Muscle layer of duodenum (tissue), 2 donors: ENCODE measurements around the gene DIO3.
"Not testable (repeated sequence)": the region's sequence is repeated elsewhere in the genome, so short reads cannot be mapped to it uniquely, and the experiment has no call there.

Experiments
- H3K27ac ChIP-seq: one replicate; pipeline ENCODE4 v1.7.0; 2013; ENCODE audit warnings: mild to moderate bottlenecking, low read length
- H3K27me3 ChIP-seq: one replicate; pipeline ENCODE4 v1.7.0; 2013; ENCODE audit warnings: low read depth, mild to moderate bottlenecking, control low read depth, low read length
- H3K36me3 ChIP-seq, 2 donors: one replicate each; pipeline ENCODE4 v1.7.0; 2013; ENCODE audit warnings: low read length in 2 of 2, control low read depth in 1 of 2, mild to moderate bottlenecking in 1 of 2; ENCODE audit not compliant: insufficient read depth in 2 of 2, control insufficient read depth in 1 of 2
- H3K4me1 ChIP-seq, 2 donors: one replicate each; pipeline ENCODE4 v1.7.0; 2013; ENCODE audit warnings: low read length in 2 of 2, mild to moderate bottlenecking in 2 of 2, control low read depth in 1 of 2, moderate library complexity in 1 of 2; ENCODE audit not compliant: insufficient read depth in 2 of 2, control insufficient read depth in 1 of 2
- H3K4me3 ChIP-seq, 2 donors: one replicate each; pipeline ENCODE4 v1.7.0; 2013; ENCODE audit warnings: low read length in 2 of 2, low read depth in 1 of 2, mild to moderate bottlenecking in 1 of 2
- H3K9me3 ChIP-seq, 2 donors: one replicate each; pipeline ENCODE4 v1.7.0; 2013; ENCODE audit warnings: low read length in 2 of 2, control low read depth in 1 of 2, mild to moderate bottlenecking in 1 of 2; ENCODE audit not compliant: control insufficient read depth in 1 of 2
- donor health status: healthy.

DIO3 gene

GRCh38 chr14:101561897-101562490, 699 bp downstream of the DIO3 start:
- Histone ChIP-seq H3K36me3 (no peaks in the 10 kb centered on the region), H3K4me3 (peak overlapping the region in 1 of 2 donors; percentile 44), H3K9me3 (peaks cover 5 to 17% of the 10 kb centered on the region in 2 donors), H3K27me3 (peaks cover 47% of the 10 kb centered on the region), H3K27ac (no peak overlapping the region), H3K4me1 (peaks cover 0 to 19% of the 10 kb centered on the region in 2 donors)

- H3K9me3 ChIP-seq: peaks cover 5 to 17% of the 10 kb centered on the region in 2 donors
- H3K36me3 ChIP-seq: no peaks in the 10 kb centered on the region
- peaks cover 0 to 19% of the 10 kb centered on the region in 2 donors for H3K4me1 ChIP-seq
- H3K27ac ChIP-seq: no peak overlapping the region
- no peak overlapping the region for H3K4me3 ChIP-seq
- H3K27me3 ChIP-seq: peaks cover 51% of the 10 kb centered on the region
Observed at GRCh38 chr14:101562659-101563351, 1.5 kb downstream of the DIO3 start.

GRCh38 chr14:101563352-101563653, 2.0 kb downstream of the DIO3 start:
- H3K27ac ChIP-seq: no peak overlapping the region
- no peaks in the 10 kb centered on the region for H3K36me3 ChIP-seq
- H3K27me3 ChIP-seq: peaks cover 51% of the 10 kb centered on the region
- peaks cover 5 to 17% of the 10 kb centered on the region in 2 donors for H3K9me3 ChIP-seq
- H3K4me3 ChIP-seq: no peak overlapping the region
- H3K4me1 ChIP-seq: peaks cover 0 to 19% of the 10 kb centered on the region in 2 donors

- H3K27me3 ChIP-seq: peaks cover 51% of the 10 kb centered on the region
- peaks cover 0 to 19% of the 10 kb centered on the region in 2 donors for H3K4me1 ChIP-seq
- H3K9me3 ChIP-seq: peaks cover 5 to 17% of the 10 kb centered on the region in 2 donors
- H3K4me3 ChIP-seq: no peak overlapping the region
- H3K36me3 ChIP-seq: no peaks in the 10 kb centered on the region
- no peak overlapping the region for H3K27ac ChIP-seq
Observed at GRCh38 chr14:101563654-101564443, 2.6 kb downstream of the DIO3 start.

- H3K27ac ChIP-seq: no peak overlapping the region
- H3K4me3 ChIP-seq: peak overlapping the region in 1 of 2 donors; percentile 55
- peaks cover 51% of the 10 kb centered on the region for H3K27me3 ChIP-seq
- H3K9me3 ChIP-seq: peaks cover 5 to 17% of the 10 kb centered on the region in 2 donors
- no peaks in the 10 kb centered on the region for H3K36me3 ChIP-seq
- H3K4me1 ChIP-seq: peaks cover 0 to 16% of the 10 kb centered on the region in 2 donors
Observed at GRCh38 chr14:101564444-101564776, 3.1 kb downstream of the DIO3 start.

- H3K4me3 ChIP-seq: peak overlapping the region in 1 of 2 donors; percentile 55
- H3K36me3 ChIP-seq: no peaks in the 10 kb centered on the region
- peaks cover 51% of the 10 kb centered on the region for H3K27me3 ChIP-seq
- H3K9me3 ChIP-seq: peaks cover 5 to 17% of the 10 kb centered on the region in 2 donors
- H3K4me1 ChIP-seq: peaks cover 0 to 10% of the 10 kb centered on the region in 2 donors
- H3K27ac ChIP-seq: no peak overlapping the region
Observed at GRCh38 chr14:101564819-101565698, 3.8 kb downstream of the DIO3 start.

- Histone ChIP-seq H3K36me3 (no peaks in the 10 kb centered on the region), H3K27me3 (peaks cover 42% of the 10 kb centered on the region), H3K4me1 (peaks cover 0 to 8% of the 10 kb centered on the region in 2 donors), H3K4me3 (no peak overlapping the region), H3K27ac (no peak overlapping the region), H3K9me3 (peaks cover 3 to 5% of the 10 kb centered on the region in 2 donors)
Observed at GRCh38 chr14:101567252-101567651, 6.0 kb downstream of the DIO3 start.

- peaks cover 14% of the 10 kb centered on the region for H3K27me3 ChIP-seq
- no peaks in the 10 kb centered on the region for H3K36me3 ChIP-seq
- H3K9me3 ChIP-seq: no peaks in the 10 kb centered on the region
- H3K27ac ChIP-seq: no peak overlapping the region
- no peak overlapping the region for H3K4me3 ChIP-seq
- no peaks in the 10 kb centered on the region for H3K4me1 ChIP-seq
Observed at GRCh38 chr14:101571004-101571403, 9.7 kb downstream of the DIO3 start.

- not testable (repeated sequence) for H3K4me1 ChIP-seq, H3K27ac ChIP-seq, H3K27me3 ChIP-seq
Observed at GRCh38 chr14:101572526-101572925, 11.2 kb downstream of the DIO3 start.

GRCh38 chr14:101573289-101573688, 12.0 kb downstream of the DIO3 start:
- no peaks in the 10 kb centered on the region for H3K36me3 ChIP-seq
- no peaks in the 10 kb centered on the region for H3K4me1 ChIP-seq
- no peak overlapping the region for H3K4me3 ChIP-seq
- no peak overlapping the region for H3K27ac ChIP-seq
- no peaks in the 10 kb centered on the region for H3K9me3 ChIP-seq
- no peaks in the 10 kb centered on the region for H3K27me3 ChIP-seq

More at GRCh38 chr14:101572526-101572925, 11.2 kb downstream of the DIO3 start:
- H3K4me3 ChIP-seq, H3K36me3 ChIP-seq, H3K9me3 ChIP-seq: not testable (repeated sequence)

- H3K27me3 ChIP-seq: no peaks in the 10 kb centered on the region
- no peaks in the 10 kb centered on the region for H3K9me3 ChIP-seq
- no peaks in the 10 kb centered on the region for H3K36me3 ChIP-seq
- H3K4me1 ChIP-seq: no peaks in the 10 kb centered on the region
- H3K4me3 ChIP-seq: no peak overlapping the region
- H3K27ac ChIP-seq: no peak overlapping the region
Observed at GRCh38 chr14:101575581-101575980, 14.3 kb downstream of the DIO3 start.
